Skeletal muscle tissue (tissue), 4 donors: Measurements from ENCODE around the gene PIGB. TPM values are rescaled to one million over a fixed set of nuclear protein-coding genes. Genes with fewer than 3 reads are reported as not detected.
"Not testable (repeated sequence)": the region's sequence is repeated elsewhere in the genome, so short reads cannot be mapped to it uniquely, and the experiment has no call there.

ENCODE experiments used
- H3K27ac ChIP-seq: one replicate; pipeline ENCODE4 v1.7.0; 2013; ENCODE audit warnings: mild to moderate bottlenecking, low read depth, low read length, inconsistent platforms
- H3K27me3 ChIP-seq, 3 donors: one replicate each; pipeline ENCODE4 v1.7.0; 2013; ENCODE audit warnings: low read length in 3 of 3; ENCODE audit not compliant: control insufficient read depth in 3 of 3, insufficient read depth in 3 of 3
- H3K36me3 ChIP-seq, 3 donors: one replicate each; pipeline ENCODE4 v1.7.0; 2013; ENCODE audit warnings: low read length in 3 of 3; ENCODE audit not compliant: control insufficient read depth in 3 of 3, insufficient read depth in 3 of 3
- H3K4me1 ChIP-seq, 3 donors: one replicate each; pipeline ENCODE4 v1.7.0; 2013; ENCODE audit warnings: low read length in 3 of 3, mild to moderate bottlenecking in 3 of 3; ENCODE audit not compliant: control insufficient read depth in 3 of 3, insufficient read depth in 3 of 3
- H3K4me3 ChIP-seq, 3 donors: one replicate each; pipeline ENCODE4 v1.7.0; 2013; ENCODE audit warnings: low read length in 3 of 3
- H3K9ac ChIP-seq, 3 donors: one replicate each; pipeline ENCODE4 v1.7.0; 2013; ENCODE audit warnings: low read length in 3 of 3, mild to moderate bottlenecking in 3 of 3, moderate library complexity in 2 of 3, low read depth in 1 of 3
- H3K9me3 ChIP-seq, 3 donors: one replicate each; pipeline ENCODE4 v1.7.0; 2013; ENCODE audit warnings: low read length in 3 of 3; ENCODE audit not compliant: control insufficient read depth in 3 of 3
- total RNA-seq: library from RNA; depleted of rRNA; stranded (reverse); fragments of >200 nt; gene quantifications from one replicate; pipeline ENCODE4 v1.2.3, GENCODE V29; 2014
- donor health status: Osteomylitis.

The PIGB gene
- total RNA-seq, 1 donor from 2014 or later = 5.2 TPM

DNA sequence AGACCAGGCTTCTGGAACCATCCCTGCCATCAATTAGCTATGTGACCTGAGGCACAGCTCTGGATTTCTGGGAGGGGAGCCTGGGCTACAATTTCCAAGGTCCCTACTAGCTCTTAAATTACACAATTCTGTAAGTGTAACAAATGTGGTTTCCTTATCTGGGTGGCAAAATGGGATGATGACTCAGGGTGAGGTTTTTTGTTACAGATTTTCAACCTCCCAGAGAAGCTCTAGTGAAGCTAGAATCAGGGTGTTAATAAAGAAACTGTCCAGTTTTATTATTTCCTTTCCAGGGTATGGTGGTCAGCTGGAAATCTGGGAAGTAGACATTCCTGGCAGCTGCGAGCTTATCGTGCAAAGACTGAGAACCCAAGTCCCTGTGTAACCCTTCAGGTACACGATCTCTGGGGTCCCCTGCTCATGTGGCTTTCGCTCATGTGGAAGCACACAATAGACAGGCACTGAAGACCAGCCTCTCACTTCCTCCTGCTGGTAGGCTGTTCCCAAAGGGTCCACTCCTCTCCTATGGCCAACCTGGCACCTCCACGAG lies 36.7 kb upstream of the PIGB start:
- no peak overlapping the region for H3K27ac ChIP-seq
- H3K27me3 ChIP-seq = no peaks in the 10 kb centered on the region
- H3K4me3 ChIP-seq = no peak overlapping the region
- no peaks in the 10 kb centered on the region for H3K36me3 ChIP-seq
- H3K9ac ChIP-seq = no peak overlapping the region
- no peaks in the 10 kb centered on the region for H3K9me3 ChIP-seq
- H3K4me1 ChIP-seq = no peaks in the 10 kb centered on the region

DNA sequence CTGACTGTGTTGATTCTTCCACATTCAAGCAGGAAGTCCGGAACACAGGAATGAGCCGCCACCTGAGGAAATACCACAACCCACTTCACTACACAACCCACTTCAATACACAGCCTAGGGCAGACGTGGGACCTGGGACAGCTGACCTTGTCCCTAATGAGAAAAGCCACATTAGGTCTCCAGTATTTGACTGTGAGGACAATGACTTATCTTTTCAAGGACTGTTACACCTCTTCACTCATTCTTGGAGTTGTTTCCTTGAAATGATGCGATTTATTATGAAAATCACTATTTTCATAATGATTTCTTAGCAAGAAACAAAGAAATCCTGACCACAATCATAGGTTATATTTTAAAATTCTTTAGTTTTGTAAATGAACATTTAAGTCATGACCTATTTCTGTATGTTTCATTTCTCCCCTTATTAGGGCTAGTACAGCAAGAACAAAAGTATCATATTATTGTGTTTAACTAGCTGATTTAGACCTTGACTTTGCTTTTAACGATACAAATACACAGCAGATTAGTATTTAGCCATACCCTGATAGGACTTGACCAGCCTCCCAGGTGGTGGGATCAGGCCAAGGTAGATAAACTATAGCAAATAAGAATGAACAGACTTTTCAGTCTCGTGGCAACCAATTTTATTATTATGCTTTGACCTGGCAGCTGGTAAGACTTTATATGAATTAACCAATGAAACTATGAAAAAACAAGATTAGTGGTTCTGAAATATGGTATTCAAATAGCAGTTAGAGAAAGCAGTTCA lies 35.5 kb upstream of the PIGB start:
- no peaks in the 10 kb centered on the region for H3K27me3 ChIP-seq
- H3K36me3 ChIP-seq = no peaks in the 10 kb centered on the region
- H3K9ac ChIP-seq = no peak overlapping the region
- H3K9me3 ChIP-seq = no peaks in the 10 kb centered on the region
- H3K4me3 ChIP-seq = no peak overlapping the region
- no peak overlapping the region for H3K27ac ChIP-seq
- no peaks in the 10 kb centered on the region for H3K4me1 ChIP-seq

DNA sequence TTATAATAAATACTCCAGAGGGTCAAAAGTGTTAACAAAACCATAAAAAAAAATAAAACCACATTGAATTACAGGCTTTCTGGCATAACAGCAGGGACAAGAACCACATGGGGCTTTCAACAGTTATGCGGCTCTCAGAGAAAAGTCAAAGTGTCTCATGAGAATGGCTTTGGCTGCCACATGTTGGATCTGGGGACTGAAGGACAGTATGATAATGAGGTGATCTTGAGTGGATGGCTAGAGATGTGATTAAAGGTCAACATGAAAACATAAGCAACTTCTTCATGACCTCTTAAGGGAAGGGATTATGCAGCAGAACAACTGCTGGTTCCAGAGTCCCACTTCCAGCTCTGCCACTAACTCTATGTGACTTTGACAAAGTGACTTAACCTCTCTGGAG lies 34.6 kb upstream of the PIGB start:
- peaks cover 6 to 8% (median 7%) of the 10 kb centered on the region in 3 donors for H3K4me1 ChIP-seq
- no peaks in the 10 kb centered on the region for H3K27me3 ChIP-seq
- H3K27ac ChIP-seq = no peak overlapping the region
- H3K9me3 ChIP-seq = no peaks in the 10 kb centered on the region
- no peaks in the 10 kb centered on the region for H3K36me3 ChIP-seq
- no peak overlapping the region for H3K4me3 ChIP-seq
- H3K9ac ChIP-seq = no peak overlapping the region

DNA sequence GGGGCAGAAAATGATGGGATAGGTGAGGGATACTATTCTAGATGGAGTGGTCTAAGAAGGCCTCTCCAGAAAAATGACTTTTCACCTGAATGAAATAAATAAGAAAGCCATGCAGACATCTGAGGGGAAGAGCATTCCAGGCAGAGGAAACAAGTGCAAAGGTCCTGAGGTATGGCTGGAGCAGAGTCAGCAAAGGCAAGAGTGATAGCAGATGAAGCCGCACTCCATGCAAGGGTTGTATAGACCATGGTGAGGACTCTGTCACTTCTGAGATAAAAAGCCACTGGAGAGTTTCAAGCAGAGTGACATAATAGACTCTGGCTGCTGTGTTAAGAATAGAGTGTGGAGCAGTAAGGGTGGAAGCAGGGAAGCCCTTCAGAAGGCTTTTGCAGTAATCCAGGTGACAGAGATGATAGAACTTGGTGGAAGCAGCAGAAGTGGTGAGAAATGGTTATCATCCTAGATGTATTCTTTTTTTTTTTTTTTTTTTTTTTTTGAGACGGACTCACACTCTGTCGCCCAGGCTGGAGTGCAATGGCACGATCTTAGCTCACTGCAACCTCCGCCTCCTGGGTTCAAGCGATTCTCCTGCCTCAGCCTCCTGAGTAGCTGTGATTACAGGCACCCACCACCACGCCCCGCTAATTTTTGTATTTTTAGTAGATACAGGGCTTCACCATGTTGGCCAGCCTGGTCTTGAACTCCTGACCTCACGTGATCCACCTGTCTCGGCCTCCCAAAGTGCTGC lies 32.4 kb upstream of the PIGB start:
- not testable (repeated sequence) for H3K9ac ChIP-seq, H3K36me3 ChIP-seq, H3K4me3 ChIP-seq, H3K9me3 ChIP-seq, H3K27me3 ChIP-seq, H3K27ac ChIP-seq
- peaks cover 11 to 14% (median 12%) of the 10 kb centered on the region in 3 donors for H3K4me1 ChIP-seq

DNA sequence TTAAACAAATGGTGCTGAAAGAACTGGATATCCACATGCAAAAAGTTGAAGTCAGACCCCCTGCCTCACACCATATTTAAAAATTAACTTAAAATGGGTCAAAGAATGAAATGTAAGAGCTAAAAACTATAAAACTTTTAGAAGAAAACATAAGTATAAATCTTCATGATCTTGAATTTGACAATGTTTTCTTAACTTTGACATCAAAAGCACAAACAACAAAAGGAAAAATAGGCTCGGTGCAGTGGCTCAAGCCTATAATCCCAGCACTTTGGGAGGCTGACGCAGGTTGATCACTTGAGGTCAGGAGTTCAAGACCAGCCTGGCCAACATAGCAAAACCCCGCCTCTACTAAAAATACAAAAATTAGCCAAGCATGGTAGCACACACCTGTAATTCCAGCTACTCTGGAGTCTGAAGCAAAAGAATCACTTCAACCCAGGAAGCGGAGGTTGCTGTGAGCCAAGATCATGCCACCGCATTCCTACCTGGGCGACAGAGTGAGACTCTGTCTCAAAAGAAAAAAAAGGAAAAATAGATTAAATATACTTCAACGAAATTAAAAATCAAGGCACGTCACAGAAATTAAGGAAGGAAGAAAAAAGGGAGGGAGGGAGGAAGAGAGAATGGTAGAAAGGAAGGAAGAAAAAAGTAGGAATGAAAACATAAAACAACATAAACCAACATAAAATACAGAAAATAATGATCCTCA lies 30.9 kb upstream of the PIGB start:
- Histone ChIP-seq H3K27ac (no peak overlapping the region), H3K9me3 (no peaks in the 10 kb centered on the region), H3K4me1 (peaks cover 11 to 14% (median 12%) of the 10 kb centered on the region in 3 donors), H3K9ac (peak overlapping the region in 1 of 3 donors; percentile 81), H3K36me3 (no peaks in the 10 kb centered on the region), H3K4me3 (no peak overlapping the region), H3K27me3 (no peaks in the 10 kb centered on the region)

DNA sequence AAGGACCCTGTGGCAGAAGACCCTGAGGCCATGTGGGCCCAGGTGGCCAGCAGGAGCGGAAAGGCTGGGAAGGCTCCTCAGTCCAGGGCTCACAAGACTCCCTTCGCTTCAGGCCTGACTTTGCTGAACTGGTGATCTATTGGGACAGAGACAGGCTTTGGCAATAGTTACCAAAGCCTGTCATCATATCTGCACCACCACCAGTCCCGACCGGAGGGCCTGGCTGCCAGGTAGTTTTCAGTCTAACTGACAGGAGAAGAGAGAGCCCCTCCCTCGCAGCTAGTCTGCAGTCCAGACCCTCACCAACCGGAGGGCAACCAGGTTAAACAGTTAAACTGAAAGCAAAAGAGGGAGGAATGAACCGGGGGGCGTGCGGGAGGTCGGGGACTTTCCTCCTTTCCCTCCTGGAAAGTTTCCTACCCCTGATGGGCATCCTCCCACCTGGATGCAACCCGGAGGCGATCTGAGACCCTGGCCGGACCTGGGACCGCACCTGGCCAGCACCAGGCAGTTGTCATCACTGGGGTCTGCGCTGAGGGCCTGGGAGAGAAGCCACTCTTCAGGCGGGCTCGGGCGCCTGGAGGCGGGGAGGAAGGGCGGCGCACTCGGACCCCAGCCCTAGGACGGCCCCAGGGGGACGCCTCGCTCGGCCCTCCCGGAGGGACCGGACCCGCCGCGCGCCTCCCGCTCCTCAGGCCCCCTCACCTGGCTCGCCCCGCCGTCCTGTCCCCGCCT lies 29.8 kb upstream of the PIGB start:
- H3K36me3 ChIP-seq = no peaks in the 10 kb centered on the region
- H3K9ac ChIP-seq = peak overlapping the region; percentile 81 to 90 (median 85)
- H3K4me3 ChIP-seq = peak overlapping the region; percentile 78 to 91 (median 87)
- H3K4me1 ChIP-seq = peaks cover 11 to 14% (median 12%) of the 10 kb centered on the region in 3 donors
- peak overlapping the region; percentile 83 for H3K27ac ChIP-seq
- no peaks in the 10 kb centered on the region for H3K9me3 ChIP-seq
- no peaks in the 10 kb centered on the region for H3K27me3 ChIP-seq

DNA sequence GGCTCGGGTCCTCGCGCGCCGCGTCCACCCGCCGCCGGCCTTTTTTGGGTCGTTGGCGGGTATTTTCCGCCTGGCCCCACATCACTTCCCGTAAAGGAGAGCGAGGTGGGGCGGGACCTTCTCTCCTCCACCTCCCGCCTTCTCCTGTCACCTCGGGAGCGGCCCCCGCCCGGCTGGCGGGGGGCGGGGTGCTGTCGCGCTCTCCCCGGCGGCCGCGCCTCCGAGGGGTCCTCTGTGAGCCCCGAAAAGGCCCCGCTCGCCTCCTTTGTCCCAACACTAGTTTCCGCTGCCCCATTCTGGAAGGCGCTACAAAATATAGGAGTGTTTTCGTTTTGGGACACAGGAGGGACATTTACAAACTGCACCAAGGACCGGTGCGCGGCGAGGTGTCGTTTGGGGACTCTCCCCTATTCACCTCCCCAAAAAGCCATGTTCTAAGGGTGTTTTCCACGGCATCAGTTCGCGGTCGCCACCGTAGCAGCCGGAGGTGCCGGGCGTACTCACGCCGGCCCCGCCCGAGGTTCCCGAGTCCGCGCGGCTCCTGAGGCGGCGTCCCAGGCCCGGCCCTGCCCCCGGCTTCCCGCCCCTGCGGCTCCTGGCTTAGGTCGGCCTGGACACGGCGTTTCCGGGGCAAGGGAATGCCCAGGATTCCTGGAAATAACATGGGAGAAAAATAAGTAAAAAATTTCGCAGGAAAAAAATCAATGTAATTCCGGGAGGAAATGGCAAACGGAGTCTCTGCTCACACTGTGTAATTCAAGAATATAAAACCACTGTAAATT lies 29.1 kb upstream of the PIGB start, which contains the start of gene RAB27A:
TSS of gene RAB27A (minus strand) at position 68 of the 782 bp plus-strand sequence. CDS start 54,879 bp downstream, outside the sequence.
- Histone ChIP-seq H3K4me1 (peaks cover 11 to 14% (median 12%) of the 10 kb centered on the region in 3 donors), H3K27ac (peak within 1 kb of the TSS; percentile 83), H3K27me3 (no peaks in the 10 kb centered on the region), H3K9me3 (no peaks in the 10 kb centered on the region), H3K4me3 (peak within 1 kb of the TSS; percentile 78 to 91 (median 87)), H3K9ac (peak within 1 kb of the TSS; percentile 81 to 90 (median 85)), H3K36me3 (no peaks in the 10 kb centered on the region)

DNA sequence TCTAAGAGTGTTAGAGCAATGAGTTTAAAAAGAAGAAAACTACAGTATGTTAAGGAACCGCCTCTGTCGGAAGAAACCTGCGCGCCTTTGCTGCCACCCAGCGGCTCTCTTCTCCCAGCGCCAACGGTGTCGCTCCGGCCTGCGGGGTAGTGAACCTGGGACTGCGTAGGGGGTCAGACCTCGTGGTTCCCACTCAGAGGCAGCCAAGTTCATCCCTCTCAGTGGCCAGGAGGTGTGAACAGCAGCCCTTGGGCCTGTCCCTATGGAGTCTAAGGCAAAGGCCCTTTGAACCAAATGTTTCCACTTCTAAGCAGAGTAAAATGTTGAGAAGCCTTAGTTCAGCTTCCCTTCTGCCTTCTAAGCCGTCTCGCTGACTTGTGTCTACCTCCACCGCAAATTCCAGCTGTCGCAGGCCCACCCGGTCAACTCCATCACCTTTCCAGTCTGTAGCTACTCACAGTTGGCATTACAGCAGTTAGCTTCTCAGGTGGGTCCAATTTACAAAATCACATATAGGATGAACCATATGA lies 28.4 kb upstream of the PIGB start:
- H3K9me3 ChIP-seq = no peaks in the 10 kb centered on the region
- peak overlapping the region; percentile 78 to 91 (median 87) for H3K4me3 ChIP-seq
- no peaks in the 10 kb centered on the region for H3K27me3 ChIP-seq
- peak overlapping the region; percentile 81 to 90 (median 85) for H3K9ac ChIP-seq
- no peaks in the 10 kb centered on the region for H3K36me3 ChIP-seq
- peak overlapping the region; percentile 83 for H3K27ac ChIP-seq
- peaks cover 11 to 14% (median 12%) of the 10 kb centered on the region in 3 donors for H3K4me1 ChIP-seq
